Gastrocnemius medialis (tissue), 4 donors: ENCODE measurements around the gene MYLK. TPM values are rescaled to one million over a fixed set of nuclear protein-coding genes. Genes with fewer than 3 reads are reported as not detected.

Source experiments
- ATAC-seq, 2 donors: fragments of 150-250 bp; one replicate each; pipeline ENCODE4 v1.9.1; 2016
- DNase-seq, 2 donors: peaks; one replicate each; pipeline ENCODE4 v3.0.0-alpha.2; 2019
- H3K27ac ChIP-seq, 4 donors: fragments of 200-600 bp; sonication (generic); 1 replicate in 1 of 4; 2 replicates in 3 of 4; pipeline ENCODE4 v1.5.1; 2016 to 2018; ENCODE audit warnings: mild to moderate bottlenecking in 2 of 4, moderate library complexity in 1 of 4
- H3K27me3 ChIP-seq, 3 donors: fragments of 200-600 bp; sonication (generic) in 2 of 3; 1 replicate in 1 of 3; 2 replicates in 2 of 3; pipeline versions ENCODE4 v1.5.1 to v1.6.0; 2016 to 2019; ENCODE audit warnings: mild to moderate bottlenecking in 1 of 3, moderate library complexity in 1 of 3
- H3K36me3 ChIP-seq, 2 donors: fragments of 200-600 bp; sonication (generic) in 1 of 2; one replicate each; pipeline ENCODE4 v1.5.1; 2017 to 2018
- H3K4me1 ChIP-seq, 2 donors: fragments of 200-600 bp; sonication (generic) in 1 of 2; one replicate each; pipeline ENCODE4 v1.5.1; 2016 to 2017; ENCODE audit warnings: mild to moderate bottlenecking in 2 of 2
- H3K4me3 ChIP-seq, 4 donors: fragments of 200-600 bp; sonication (generic) in 3 of 4; 1 replicate in 1 of 4; 2 replicates in 3 of 4; pipeline ENCODE4 v1.5.1; 2016 to 2019; ENCODE audit warnings: mild to moderate bottlenecking in 2 of 4
- H3K9me3 ChIP-seq, 3 donors: fragments of 200-600 bp; sonication (generic) in 2 of 3; 1 replicate in 1 of 3; 2 replicates in 2 of 3; pipeline ENCODE4 v1.5.1; 2016 to 2019
- POLR2A ChIP-seq, 2 donors: fragments of 450-650 bp; IDR thresholded peaks; one replicate each; pipeline ENCODE4 v1.6.1; 2017; ENCODE audit warnings: antibody characterized with exemption in 2 of 2, mild to moderate bottlenecking in 2 of 2, moderate library complexity in 2 of 2
- in situ Hi-C, 4 donors: fragments of 200-750 bp; cut with MboI; loops; one replicate each; pipeline versions ENCODE4 v1.15.0 to v1.8.0; 2017; ENCODE audit warnings: low sequenced_read_pairs in 4 of 4
- intact Hi-C: fragments of 100-400 bp; cut with DNase I; formaldehyde crosslinking; loops from one replicate; pipeline ENCODE4 v1.15.1; 2023; ENCODE audit warnings: low total_unique reads
- total RNA-seq, 4 donors: library from RNA; depleted of rRNA; stranded (reverse); fragments of >200 nt; gene quantifications; one replicate each; pipeline versions ENCODE4 v1.1.0 to v1.2.3, GENCODE V29; 2016
- TF ChIP-seq, protein P1 (sequence below), 5 experiments: fragments of 450-650 bp in 3 of 5; fragments of 200-600 bp in 2 of 5; sonication (generic) in 2 of 5; IDR thresholded peaks in 4 of 5; conservative IDR thresholded peaks in 1 of 5; 1 replicate in 4 of 5; 2 replicates in 1 of 5; pipeline ENCODE4 v1.5.1; 2016 to 2019; ENCODE audit warnings: antibody characterized with exemption in 5 of 5, mild to moderate bottlenecking in 3 of 5, moderate library complexity in 3 of 5

The MYLK gene
- total RNA-seq, 4 donors from 2014 or later: 5.6 to 19.6 (median 8.8) TPM

DNA sequence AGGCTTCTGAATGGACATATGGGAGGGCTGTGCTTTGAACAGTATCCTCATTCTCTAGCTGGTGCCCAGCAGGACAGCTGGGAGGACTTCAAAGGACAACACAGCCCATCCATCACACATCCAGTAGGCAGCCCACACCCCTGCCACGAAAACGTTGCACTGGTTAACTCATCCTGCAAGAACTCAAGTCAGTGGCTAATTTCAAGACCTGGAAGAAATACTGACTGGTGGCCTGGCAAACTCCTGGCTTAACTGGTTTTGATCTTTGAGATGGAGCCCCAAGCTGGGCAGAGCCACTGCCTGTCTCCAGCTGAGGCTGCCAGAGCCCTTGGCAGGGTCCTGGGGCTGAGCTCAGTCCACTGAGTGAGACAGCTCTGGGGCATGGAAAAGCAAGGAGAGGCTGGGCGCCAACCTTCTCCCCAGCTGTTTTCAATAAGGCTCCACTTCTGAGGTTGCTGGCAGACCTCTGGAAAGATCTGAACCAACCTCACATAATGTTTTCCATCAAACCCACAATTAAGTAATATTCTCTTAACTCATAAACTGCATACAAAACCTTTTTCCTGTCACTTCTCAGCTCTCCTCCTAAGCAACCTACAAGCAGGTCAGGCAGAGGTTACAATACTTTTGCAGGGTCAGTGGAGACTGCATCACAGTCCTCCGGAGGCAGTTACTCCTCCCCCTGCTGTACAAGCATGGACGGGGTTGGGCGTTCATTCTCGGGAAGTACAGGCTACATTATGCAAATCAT lies 110.3 kb downstream of the MYLK start:
- in situ Hi-C loops (no loop called here), intact Hi-C loops (no loop called here)
- Histone ChIP-seq H3K27me3 (no peaks in the 10 kb centered on the region), H3K9me3 (no peaks in the 10 kb centered on the region), H3K4me1 (peaks cover 0 to 3% of the 10 kb centered on the region in 2 donors), H3K4me3 (no peak overlapping the region), H3K36me3 (no peaks in the 10 kb centered on the region), H3K27ac (no peak overlapping the region)
- DNase-seq (no peak), ATAC-seq (peak in 1 of 2 donors; percentile 30)
- TF ChIP-seq, protein P1, sequence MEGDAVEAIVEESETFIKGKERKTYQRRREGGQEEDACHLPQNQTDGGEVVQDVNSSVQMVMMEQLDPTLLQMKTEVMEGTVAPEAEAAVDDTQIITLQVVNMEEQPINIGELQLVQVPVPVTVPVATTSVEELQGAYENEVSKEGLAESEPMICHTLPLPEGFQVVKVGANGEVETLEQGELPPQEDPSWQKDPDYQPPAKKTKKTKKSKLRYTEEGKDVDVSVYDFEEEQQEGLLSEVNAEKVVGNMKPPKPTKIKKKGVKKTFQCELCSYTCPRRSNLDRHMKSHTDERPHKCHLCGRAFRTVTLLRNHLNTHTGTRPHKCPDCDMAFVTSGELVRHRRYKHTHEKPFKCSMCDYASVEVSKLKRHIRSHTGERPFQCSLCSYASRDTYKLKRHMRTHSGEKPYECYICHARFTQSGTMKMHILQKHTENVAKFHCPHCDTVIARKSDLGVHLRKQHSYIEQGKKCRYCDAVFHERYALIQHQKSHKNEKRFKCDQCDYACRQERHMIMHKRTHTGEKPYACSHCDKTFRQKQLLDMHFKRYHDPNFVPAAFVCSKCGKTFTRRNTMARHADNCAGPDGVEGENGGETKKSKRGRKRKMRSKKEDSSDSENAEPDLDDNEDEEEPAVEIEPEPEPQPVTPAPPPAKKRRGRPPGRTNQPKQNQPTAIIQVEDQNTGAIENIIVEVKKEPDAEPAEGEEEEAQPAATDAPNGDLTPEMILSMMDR (IDR thresholded peaks at IDR 0.05 in 4 of 5, conservative IDR thresholded peaks at IDR 0.05 in 1 of 5): no peak
- TF ChIP-seq POLR2A (IDR thresholded peaks at IDR 0.05): no peak

DNA sequence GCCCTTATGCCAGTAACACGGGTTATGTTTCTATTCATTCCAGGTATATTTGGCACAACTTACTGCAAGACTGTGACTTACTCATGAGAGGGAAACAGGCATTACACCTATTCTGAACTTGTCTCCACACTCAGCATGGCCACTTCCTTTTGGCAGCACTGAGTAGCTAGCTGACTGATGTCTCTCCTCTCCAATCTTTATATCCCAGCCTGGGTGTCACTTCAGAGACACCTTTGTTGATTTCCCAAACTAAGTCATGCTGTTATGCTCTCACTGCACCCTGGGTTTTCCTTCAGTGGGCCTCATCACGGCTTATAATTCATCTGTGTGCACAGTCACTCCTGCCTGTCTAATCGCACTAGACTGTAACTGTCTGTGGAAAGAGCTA lies 114.8 kb downstream of the MYLK start:
- DNase-seq: no peak
- intact Hi-C loops (no loop called here), in situ Hi-C loops (no loop called here)
- H3K4me3 ChIP-seq: no peak overlapping the region
- TF ChIP-seq POLR2A (IDR thresholded peaks at IDR 0.05): no peak
- TF ChIP-seq, protein P1 (IDR thresholded peaks at IDR 0.05 in 4 of 5, conservative IDR thresholded peaks at IDR 0.05 in 1 of 5): no peak
- no peaks in the 10 kb centered on the region for H3K27me3 ChIP-seq
- no peak overlapping the region for H3K27ac ChIP-seq
- no peak for ATAC-seq
- H3K36me3 ChIP-seq: no peaks in the 10 kb centered on the region
- no peaks in the 10 kb centered on the region for H3K4me1 ChIP-seq
- no peaks in the 10 kb centered on the region for H3K9me3 ChIP-seq

DNA sequence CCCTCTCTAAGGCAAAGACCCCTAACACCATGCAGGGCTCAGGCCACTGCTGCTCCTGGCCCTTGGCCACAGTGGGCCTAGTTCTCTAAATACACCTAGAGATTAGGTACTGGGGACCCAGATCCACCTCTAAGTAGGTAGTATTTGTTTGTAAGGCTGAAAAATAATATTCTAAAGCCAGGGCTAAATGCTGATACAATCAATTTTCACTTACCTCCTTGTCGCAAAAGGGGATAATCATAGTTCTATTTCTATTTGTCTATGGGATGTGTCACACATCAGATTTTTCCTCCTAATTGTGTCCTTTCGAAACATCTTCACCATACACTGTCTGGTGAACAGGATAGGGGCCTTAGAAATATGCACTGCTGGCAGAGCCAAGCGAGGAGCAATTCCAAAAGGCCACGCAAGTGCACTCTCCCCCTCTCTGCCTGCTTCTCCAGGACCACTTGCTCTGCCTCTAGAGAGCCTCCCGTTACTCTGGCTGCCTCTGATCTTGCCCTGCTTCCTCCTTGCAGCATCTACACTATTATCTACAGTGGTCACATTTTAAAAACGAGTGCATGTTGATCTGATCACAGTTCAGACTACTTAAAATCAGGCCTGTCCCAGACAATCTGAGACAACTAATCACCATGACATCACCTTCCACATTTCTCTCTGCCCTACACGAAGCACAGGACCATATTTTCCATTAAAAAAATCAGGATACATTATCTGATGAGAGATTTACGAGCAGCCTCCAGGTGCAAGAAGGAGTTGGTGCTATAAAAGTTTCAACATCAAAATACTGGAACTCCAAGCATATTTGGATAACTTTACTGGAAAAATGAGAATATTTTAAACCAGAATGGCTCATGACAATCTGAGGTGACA lies 115.4 kb downstream of the MYLK start:
- H3K27me3 ChIP-seq: no peaks in the 10 kb centered on the region
- in situ Hi-C loops (no loop called here), intact Hi-C loops (no loop called here)
- H3K36me3 ChIP-seq: no peaks in the 10 kb centered on the region
- no peak overlapping the region for H3K27ac ChIP-seq
- no peak overlapping the region for H3K4me3 ChIP-seq
- ATAC-seq (no peak), DNase-seq (no peak)
- TF ChIP-seq, protein P1 (IDR thresholded peaks at IDR 0.05 in 4 of 5, conservative IDR thresholded peaks at IDR 0.05 in 1 of 5): no peak
- no peak for TF ChIP-seq POLR2A (IDR thresholded peaks at IDR 0.05)
- H3K4me1 ChIP-seq: no peaks in the 10 kb centered on the region
- no peaks in the 10 kb centered on the region for H3K9me3 ChIP-seq

DNA sequence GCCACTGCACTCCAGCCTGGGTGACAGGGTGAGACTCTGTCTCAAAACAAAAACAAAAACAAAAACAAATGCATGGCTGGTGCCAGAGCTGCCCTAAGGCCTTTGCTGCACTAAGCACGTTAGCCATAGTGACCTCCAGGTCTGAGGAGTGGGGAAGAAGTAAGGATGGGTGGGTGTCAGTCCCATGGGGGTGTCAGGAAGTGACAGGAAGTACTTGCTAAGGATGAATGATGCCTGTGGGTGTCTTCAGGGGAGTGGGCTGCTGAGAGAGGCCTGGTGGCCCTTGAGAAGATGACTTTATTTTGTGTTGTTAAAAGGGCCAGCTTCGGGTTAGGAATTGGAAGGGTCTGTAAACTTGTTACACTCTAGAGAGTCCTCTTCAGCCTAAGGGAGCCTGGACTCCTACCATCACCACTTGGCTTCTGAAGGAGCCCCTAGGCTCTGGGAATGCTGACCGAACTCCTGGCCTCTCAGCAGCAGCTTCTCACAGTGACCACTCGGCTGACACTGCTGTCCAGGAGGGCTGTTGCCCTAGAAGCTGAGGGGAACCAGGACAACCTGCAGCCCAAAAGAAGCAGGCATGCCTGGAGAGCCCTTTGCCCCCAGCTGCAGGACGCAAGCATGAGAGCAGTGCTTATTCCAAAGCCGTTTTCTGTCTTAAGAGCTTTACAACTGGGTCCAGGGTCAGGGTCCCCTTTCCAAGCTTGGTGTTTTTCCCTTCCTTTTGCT lies 116.4 kb downstream of the MYLK start:
- H3K4me3 ChIP-seq: no peak overlapping the region
- in situ Hi-C loops (no loop called here), intact Hi-C loops (no loop called here)
- H3K4me1 ChIP-seq: no peaks in the 10 kb centered on the region
- no peak for TF ChIP-seq POLR2A (IDR thresholded peaks at IDR 0.05)
- TF ChIP-seq, protein P1 (IDR thresholded peaks at IDR 0.05 in 4 of 5, conservative IDR thresholded peaks at IDR 0.05 in 1 of 5): no peak
- ATAC-seq (no peak), DNase-seq (no peak)
- no peaks in the 10 kb centered on the region for H3K36me3 ChIP-seq
- H3K27me3 ChIP-seq: no peaks in the 10 kb centered on the region
- H3K9me3 ChIP-seq: no peaks in the 10 kb centered on the region
- H3K27ac ChIP-seq: no peak overlapping the region
